22Rv1 (cell line): ENCODE data around the gene KIF26B.

Experiments
- CTCF ChIP-seq: fragments of 450-650 bp; IDR thresholded peaks from 2 replicates; pipeline ENCODE4 v1.5.1; 2017; ENCODE audit warnings: mild to moderate bottlenecking
- ZFX ChIP-seq: fragments of 450-650 bp; IDR thresholded peaks from 2 replicates; pipeline ENCODE4 v1.6.1; 2017; ENCODE audit warnings: antibody characterized with exemption, borderline replicate concordance

- TF ChIP-seq CTCF (no peak), ZFX (no peak)
These were observed 45.9 kb upstream of the KIF26B start for GRCh38 chr1:245108909-245109308.
